ENCODE measurements around the gene FPGS.

GRCh38 chr9:127768698-127769097 is 34.0 kb upstream of the FPGS start:
- TF ChIP-seq FOXP2 (optimal IDR thresholded peaks at IDR 0.05; ENCODE audit: borderline replicate concordance, extremely low read depth, extremely low read length, insufficient read depth): no peak
- TF ChIP-seq POLR2AphosphoS5 (IDR thresholded peaks at IDR 0.05; ENCODE audit: low read depth, low read length): no peak
- TF ChIP-seq TAF1 (IDR thresholded peaks at IDR 0.05; ENCODE audit: borderline replicate concordance, insufficient read depth, low read length): no peak
- TF ChIP-seq, protein P1, sequence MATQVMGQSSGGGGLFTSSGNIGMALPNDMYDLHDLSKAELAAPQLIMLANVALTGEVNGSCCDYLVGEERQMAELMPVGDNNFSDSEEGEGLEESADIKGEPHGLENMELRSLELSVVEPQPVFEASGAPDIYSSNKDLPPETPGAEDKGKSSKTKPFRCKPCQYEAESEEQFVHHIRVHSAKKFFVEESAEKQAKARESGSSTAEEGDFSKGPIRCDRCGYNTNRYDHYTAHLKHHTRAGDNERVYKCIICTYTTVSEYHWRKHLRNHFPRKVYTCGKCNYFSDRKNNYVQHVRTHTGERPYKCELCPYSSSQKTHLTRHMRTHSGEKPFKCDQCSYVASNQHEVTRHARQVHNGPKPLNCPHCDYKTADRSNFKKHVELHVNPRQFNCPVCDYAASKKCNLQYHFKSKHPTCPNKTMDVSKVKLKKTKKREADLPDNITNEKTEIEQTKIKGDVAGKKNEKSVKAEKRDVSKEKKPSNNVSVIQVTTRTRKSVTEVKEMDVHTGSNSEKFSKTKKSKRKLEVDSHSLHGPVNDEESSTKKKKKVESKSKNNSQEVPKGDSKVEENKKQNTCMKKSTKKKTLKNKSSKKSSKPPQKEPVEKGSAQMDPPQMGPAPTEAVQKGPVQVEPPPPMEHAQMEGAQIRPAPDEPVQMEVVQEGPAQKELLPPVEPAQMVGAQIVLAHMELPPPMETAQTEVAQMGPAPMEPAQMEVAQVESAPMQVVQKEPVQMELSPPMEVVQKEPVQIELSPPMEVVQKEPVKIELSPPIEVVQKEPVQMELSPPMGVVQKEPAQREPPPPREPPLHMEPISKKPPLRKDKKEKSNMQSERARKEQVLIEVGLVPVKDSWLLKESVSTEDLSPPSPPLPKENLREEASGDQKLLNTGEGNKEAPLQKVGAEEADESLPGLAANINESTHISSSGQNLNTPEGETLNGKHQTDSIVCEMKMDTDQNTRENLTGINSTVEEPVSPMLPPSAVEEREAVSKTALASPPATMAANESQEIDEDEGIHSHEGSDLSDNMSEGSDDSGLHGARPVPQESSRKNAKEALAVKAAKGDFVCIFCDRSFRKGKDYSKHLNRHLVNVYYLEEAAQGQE (IDR thresholded peaks at IDR 0.05; ENCODE audit: insufficient read depth in 1 of 2, low read depth in 2 of 2, low read length in 2 of 2): no peak
